GM23338 (cell line): ENCODE results near the gene ATPAF1. TPM values are rescaled to one million over a fixed set of nuclear protein-coding genes. Genes with fewer than 3 reads are reported as not detected.

Experiments used
- ATAC-seq: fragments of 200-7000 bp; cut with Tn5 transposase; 3 replicates; pipeline ENCODE4 v1.9.1; 2020
- DNase-seq: peaks from one replicate; pipeline ENCODE4 v3.0.0-alpha.2; 2015; ENCODE audit warnings: low spot score
- H2AFZ ChIP-seq: fragments of 200-600 bp; sonication (generic); 2 replicates; pipeline ENCODE4 v1.8.0; 2016; ENCODE audit warnings: antibody characterized with exemption, mild to moderate bottlenecking, moderate library complexity
- H3F3A ChIP-seq: fragments of 200-600 bp; sonication (generic); replicated peaks from 2 replicates; pipeline ENCODE4 v1.8.0; 2017; ENCODE audit warnings: antibody characterized with exemption, mixed run types, low read depth
- H3K27ac ChIP-seq: fragments of 200-600 bp; sonication (generic); 2 replicates; pipeline ENCODE4 v1.6.1; 2016; ENCODE audit warnings: low read depth
- H3K27me3 ChIP-seq: fragments of 200-600 bp; sonication (generic); 2 replicates; pipeline ENCODE4 v1.8.0; 2016; ENCODE audit warnings: mild to moderate bottlenecking, mixed run types, moderate library complexity; ENCODE audit not compliant: insufficient read depth
- H3K36me3 ChIP-seq: fragments of 200-600 bp; sonication (generic); 2 replicates; pipeline ENCODE4 v1.8.0; 2016; ENCODE audit warnings: mild to moderate bottlenecking; ENCODE audit not compliant: insufficient read depth
- H3K4me1 ChIP-seq: fragments of 200-600 bp; sonication (generic); 2 replicates; pipeline ENCODE4 v1.8.0; 2016; ENCODE audit warnings: mild to moderate bottlenecking, moderate library complexity; ENCODE audit not compliant: insufficient read depth
- H3K4me2 ChIP-seq: fragments of 200-600 bp; sonication (generic); 2 replicates; pipeline ENCODE4 v1.7.1; 2017; ENCODE audit warnings: mixed run types
- H3K4me3 ChIP-seq: fragments of 200-600 bp; sonication (generic); 2 replicates; pipeline ENCODE4 v1.6.1; 2016; ENCODE audit warnings: mixed run types
- H3K79me2 ChIP-seq: fragments of 200-600 bp; sonication (generic); replicated peaks from 2 replicates; pipeline ENCODE4 v1.8.0; 2017; ENCODE audit warnings: mild to moderate bottlenecking; ENCODE audit not compliant: insufficient read depth
- H3K9me2 ChIP-seq: fragments of 200-600 bp; sonication (generic); 2 replicates; pipeline ENCODE4 v1.8.0; 2017; ENCODE audit not compliant: insufficient read depth
- H4K20me1 ChIP-seq: fragments of 200-600 bp; sonication (generic); replicated peaks from 2 replicates; pipeline ENCODE4 v1.8.0; 2017; ENCODE audit warnings: mild to moderate bottlenecking; ENCODE audit not compliant: insufficient read depth
- H3K27ac Mint-ChIP-seq: 2 replicates; pipeline ENCODE4 v1.8.0; 2020; ENCODE audit warnings: inconsistent platforms, mild to moderate bottlenecking, moderate library complexity, mixed read lengths
- H3K27me3 Mint-ChIP-seq: 3 replicates; pipeline ENCODE4 v1.8.0; 2022; ENCODE audit warnings: low read depth, mild to moderate bottlenecking, moderate library complexity, mixed read lengths, inconsistent platforms; ENCODE audit not compliant: insufficient read depth, poor library complexity
- H3K36me3 Mint-ChIP-seq: 3 replicates; pipeline ENCODE4 v1.8.0; 2021; ENCODE audit warnings: low read depth, mild to moderate bottlenecking, inconsistent platforms, moderate library complexity, mixed read lengths
- H3K4me1 Mint-ChIP-seq: 3 replicates; pipeline ENCODE4 v1.8.0; 2020; ENCODE audit warnings: mild to moderate bottlenecking, inconsistent platforms, mixed read lengths
- H3K4me3 Mint-ChIP-seq: 3 replicates; pipeline ENCODE4 v1.8.0; 2021; ENCODE audit warnings: moderate library complexity, mild to moderate bottlenecking, inconsistent platforms, mixed read lengths
- H3K9me3 Mint-ChIP-seq: 3 replicates; pipeline ENCODE4 v1.8.0; 2020; ENCODE audit warnings: moderate library complexity, mild to moderate bottlenecking, inconsistent platforms, mixed read lengths
- CREB1 ChIP-seq: fragments of 250-450 bp; sonication (Bioruptor Pico); IDR thresholded peaks from 2 replicates; pipeline ENCODE4 v1.5.0; 2020; ENCODE audit warnings: low read depth, mild to moderate bottlenecking, moderate library complexity
- CTCF ChIP-seq, 2 experiments: fragments of 200-600 bp in 1 of 2; sonication (generic) in 1 of 2; conservative IDR thresholded peaks; 2 replicates each; pipeline versions ENCODE4 v1.5.1 to v1.6.1; 2016 to 2017; ENCODE audit warnings: antibody characterized with exemption in 2 of 2, low read depth in 2 of 2, mild to moderate bottlenecking in 2 of 2, moderate library complexity in 1 of 2
- JUNB ChIP-seq: IDR thresholded peaks from one replicate; pipeline ENCODE4 v1.6.1; 2016; ENCODE audit warnings: antibody characterized with exemption; ENCODE audit not compliant: unreplicated experiment
- NANOG ChIP-seq: IDR thresholded peaks from 2 replicates; pipeline ENCODE4 v1.6.1; 2016; ENCODE audit warnings: antibody characterized with exemption, borderline replicate concordance
- POLR2AphosphoS5 ChIP-seq: IDR thresholded peaks from 2 replicates; pipeline ENCODE4 v1.6.1; 2016; ENCODE audit warnings: antibody characterized with exemption, low read depth
- REST ChIP-seq: IDR thresholded peaks from one replicate; pipeline ENCODE4 v1.6.1; 2018; ENCODE audit warnings: antibody characterized with exemption; ENCODE audit not compliant: unreplicated experiment
- STAT1 ChIP-seq: IDR thresholded peaks from one replicate; pipeline ENCODE4 v1.6.1; 2016; ENCODE audit warnings: antibody characterized with exemption; ENCODE audit not compliant: unreplicated experiment
- ZNF114 ChIP-seq: fragments of 250-450 bp; sonication (Bioruptor Pico); IDR thresholded peaks from 2 replicates; pipeline ENCODE4 v1.5.0; 2020; ENCODE audit warnings: mild to moderate bottlenecking, moderate library complexity
- ZNF331 ChIP-seq: fragments of 250-450 bp; sonication (Bioruptor Pico); IDR thresholded peaks from 2 replicates; pipeline ENCODE4 v1.5.0; 2020; ENCODE audit warnings: low read depth, mild to moderate bottlenecking, moderate library complexity
- polyA plus RNA-seq: library from polyadenylated mRNA; unstranded; fragments of >200 nt; fragmentation: Nextera tagmentation; extraction: Ambion mirVana; gene quantifications from 2 replicates; pipeline ENCODE4 v1.2.1, GENCODE V29; 2016
- total RNA-seq: library from RNA; depleted of rRNA; stranded (reverse); fragments of >200 nt; shearing (Covaris generic); gene quantifications from 2 replicates; pipeline ENCODE4 v1.2.3, GENCODE V29; 2014

The ATPAF1 gene
- total and polyA plus RNA-seq, 2 experiments from 2014 or later: 41.2 to 67.6 TPM

DNA sequence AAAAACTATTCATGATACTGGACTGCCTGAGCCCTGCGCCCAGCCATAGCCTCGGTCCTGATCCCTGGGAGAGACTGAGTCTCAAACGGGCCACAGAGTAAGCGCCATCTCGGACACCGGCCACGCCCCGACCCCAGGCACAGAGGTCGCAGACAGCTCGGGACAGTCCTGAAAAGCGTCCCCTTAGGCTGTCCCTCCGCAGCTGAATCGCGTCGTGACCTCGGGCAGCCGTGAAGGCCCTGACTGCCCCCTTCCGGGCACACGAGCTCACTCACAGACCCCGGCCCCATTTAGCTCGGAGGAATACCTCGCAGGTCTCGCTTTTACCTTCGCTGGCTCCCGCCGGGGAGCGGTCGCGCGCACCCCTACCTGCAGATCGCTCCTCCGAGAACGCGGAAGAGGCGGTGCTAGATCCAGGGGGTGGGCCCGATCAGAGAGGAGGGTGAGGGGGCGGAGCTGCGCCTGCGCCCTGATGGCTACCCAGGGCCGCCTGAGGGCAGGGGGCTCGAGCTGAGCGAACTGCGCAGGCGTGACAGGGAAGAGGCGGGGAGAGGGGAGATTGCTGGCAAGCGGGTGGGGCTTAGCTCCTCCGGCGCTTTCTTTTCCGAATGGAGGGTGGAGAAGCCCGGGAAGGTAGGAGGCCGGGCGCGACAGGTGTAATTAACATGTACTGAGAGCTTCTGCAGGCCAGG lies 64.2 kb downstream of the ATPAF1 start, which contains the start of gene MKNK1:
MKNK1 (minus strand) TSS at position 411 of the 692 bp plus-strand sequence. CDS start 20,941 bp downstream, outside the sequence.
- Histone ChIP-seq H3K36me3 (no peaks in the 10 kb centered on the region), H3K4me1 (peaks cover 12% of the 10 kb centered on the region), H3K4me3 (peak within 1 kb of the TSS; percentile 68), H2AFZ (peak within 1 kb of the TSS; percentile 94), H3F3A (no peaks in the 10 kb centered on the region), H3K9me2 (no peaks in the 10 kb centered on the region), H3K27ac (no peak within 1 kb of the TSS), H3K27me3 (no peaks in the 10 kb centered on the region), H4K20me1 (no peaks in the 10 kb centered on the region), H3K4me2 (peak within 1 kb of the TSS; percentile 91), H3K79me2 (no peaks in the 10 kb centered on the region)
- ATAC-seq: peak; percentile 93
- peaks cover 24% of the 10 kb centered on the region for H3K4me1 Mint-ChIP-seq
- H3K36me3 Mint-ChIP-seq: peaks cover 7% of the 10 kb centered on the region
- TF ChIP-seq POLR2AphosphoS5 (peak; percentile 91), CTCF (conservative IDR thresholded peaks at IDR 0.05; ENCODE audit: low read depth in 2 of 2) (peak; percentile 43 to 62), CREB1 (CRISPR knock-in tag) (peak; percentile 15; the same call in 1 of the 2 replicates), ZNF331 (CRISPR knock-in tag) (no peak)
- no peaks in the 10 kb centered on the region for H3K9me3 Mint-ChIP-seq
- peak; percentile 99 for DNase-seq
- peak within 1 kb of the TSS; percentile 92 for H3K27ac Mint-ChIP-seq
- peak within 1 kb of the TSS; percentile 90 for H3K4me3 Mint-ChIP-seq
- peaks cover 19% of the 10 kb centered on the region for H3K27me3 Mint-ChIP-seq

DNA sequence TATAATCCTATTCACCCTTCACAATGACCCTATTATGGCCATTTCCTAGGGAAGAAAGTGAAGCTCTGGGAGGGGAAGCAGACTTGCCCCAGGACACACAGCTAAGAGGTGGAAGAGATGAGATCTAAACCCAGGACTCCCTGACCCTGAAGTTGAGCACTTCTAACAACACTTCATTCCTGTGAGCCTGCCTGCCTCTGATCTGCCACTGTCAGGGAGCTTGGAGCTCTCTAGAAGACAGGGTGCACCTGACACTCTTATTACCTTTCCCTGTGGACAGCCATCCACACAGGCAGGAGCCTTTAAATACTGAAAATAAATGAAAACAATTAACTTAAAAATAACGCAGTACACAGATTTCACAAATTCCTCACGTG lies 64.7 kb downstream of the ATPAF1 start:
- Histone ChIP-seq H3K9me2 (no peaks in the 10 kb centered on the region), H2AFZ (peak overlapping the region; percentile 94)

More for the DNA sequence above, 64.7 kb downstream of the ATPAF1 start:
- Histone ChIP-seq H3K79me2 (no peaks in the 10 kb centered on the region), H3F3A (no peaks in the 10 kb centered on the region), H3K4me3 (peak overlapping the region; percentile 68), H4K20me1 (no peaks in the 10 kb centered on the region), H3K36me3 (no peaks in the 10 kb centered on the region), H3K4me2 (peak overlapping the region; percentile 91), H3K27me3 (no peaks in the 10 kb centered on the region), H3K4me1 (peaks cover 12% of the 10 kb centered on the region), H3K27ac (no peak overlapping the region)
- DNase-seq (no peak), ATAC-seq (peak; percentile 8)
- Mint-ChIP-seq H3K9me3 (no peaks in the 10 kb centered on the region), H3K27me3 (peaks cover 19% of the 10 kb centered on the region), H3K27ac (no peak overlapping the region; the same call in 1 of the 2 replicates), H3K36me3 (peaks cover 4% of the 10 kb centered on the region; the same call in 2 of the 3 replicates), H3K4me1 (peaks cover 24% of the 10 kb centered on the region), H3K4me3 (peak overlapping the region; percentile 90)
- no peak for TF ChIP-seq STAT1
- TF ChIP-seq REST: no peak
- TF ChIP-seq NANOG: no peak
- no peak for TF ChIP-seq JUNB
- TF ChIP-seq ZNF114 (CRISPR knock-in tag): no peak
- no peak for TF ChIP-seq ZNF331 (CRISPR knock-in tag)
- TF ChIP-seq CTCF (conservative IDR thresholded peaks at IDR 0.05; ENCODE audit: low read depth in 2 of 2): no peak
- TF ChIP-seq CREB1 (CRISPR knock-in tag): no peak
